ENCODE data around the gene METAP2. TPM values are rescaled to one million over a fixed set of nuclear protein-coding genes. Genes with fewer than 3 reads are reported as not detected.

The METAP2 gene
- total RNA-seq, 1 experiment from 2014 or later: 122 TPM

DNA sequence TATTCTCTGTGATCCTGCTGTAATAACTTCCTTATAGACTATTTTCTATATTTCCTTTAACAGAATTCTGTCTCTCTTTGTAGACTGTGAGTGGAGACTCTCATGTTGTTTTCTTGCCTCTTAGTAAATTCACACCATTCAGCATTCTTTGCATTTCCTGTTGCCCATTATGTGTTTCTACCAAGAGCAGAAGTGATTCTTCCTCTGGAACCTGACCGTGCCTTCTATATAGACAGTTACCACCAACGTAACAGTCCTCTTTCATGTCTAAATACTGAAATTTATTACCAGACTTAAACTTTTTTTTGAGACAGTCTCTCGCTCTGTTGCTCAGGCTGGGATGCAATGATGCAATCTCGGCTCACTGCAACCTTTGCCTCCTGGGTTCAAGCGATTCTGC lies 31.1 kb downstream of the METAP2 start:
- Mint-ChIP-seq H3K27ac (ENCODE audit: low read depth, unreplicated experiment) (no peak overlapping the region), H3K4me3 (ENCODE audit: unreplicated experiment) (no peak overlapping the region), H3K4me1 (ENCODE audit: insufficient read depth, unreplicated experiment) (peaks cover 11% of the 10 kb centered on the region), H3K36me3 (ENCODE audit: insufficient read depth, unreplicated experiment) (peaks cover 88% of the 10 kb centered on the region), H3K27me3 (ENCODE audit: insufficient read depth, unreplicated experiment) (no peaks in the 10 kb centered on the region), H3K9me3 (ENCODE audit: unreplicated experiment) (no peaks in the 10 kb centered on the region)
- ChIA-PET CTCF (interaction anchor here (0.6 to 1.0 kb wide), 2 partner anchors 29 to 1380 kb away, joined by 3 read pairs; no protein-coding TSS in a partner anchor), POLR2A (no interaction called here)
- no peak for DNase-seq (ENCODE audit: unreplicated experiment)
- TF ChIP-seq CTCF (IDR thresholded peaks at IDR 0.05; ENCODE audit: unreplicated experiment): no peak
- BruUV-seq (replicated peaks): no TSS peak
- intact Hi-C loops (cut with micrococcal nuclease): no loop called here

GRCh38 chr12:95506707-95507523 lies 33.0 kb downstream of the METAP2 start:
- CTCF ChIA-PET: interaction anchor here (1.0 kb wide), 1 partner anchor 28 kb away, joined by 3 read pairs; no protein-coding TSS in a partner anchor
- H3K4me1 Mint-ChIP-seq (ENCODE audit: insufficient read depth, unreplicated experiment): peaks cover 11% of the 10 kb centered on the region
- H3K9me3 Mint-ChIP-seq (ENCODE audit: unreplicated experiment): no peaks in the 10 kb centered on the region
- H3K27ac Mint-ChIP-seq (ENCODE audit: low read depth, unreplicated experiment): peak overlapping the region; percentile 12
- no peak for DNase-seq (ENCODE audit: unreplicated experiment)
- H3K4me3 Mint-ChIP-seq (ENCODE audit: unreplicated experiment): no peak overlapping the region
- intact Hi-C loops (cut with micrococcal nuclease): no loop called here
- POLR2A ChIA-PET: no interaction called here
- BruUV-seq (replicated peaks): no TSS peak
- H3K36me3 Mint-ChIP-seq (ENCODE audit: insufficient read depth, unreplicated experiment): peaks cover 99% of the 10 kb centered on the region
- no peaks in the 10 kb centered on the region for H3K27me3 Mint-ChIP-seq (ENCODE audit: insufficient read depth, unreplicated experiment)
- no peak for TF ChIP-seq CTCF (IDR thresholded peaks at IDR 0.05; ENCODE audit: unreplicated experiment)

- BruUV-seq (replicated peaks): no TSS peak
- POLR2A ChIA-PET: no interaction called here
- CTCF ChIA-PET: interaction anchor here (1.0 kb wide), 1 partner anchor 9 kb away, joined by 3 read pairs; no protein-coding TSS in a partner anchor
- H3K27me3 Mint-ChIP-seq (ENCODE audit: insufficient read depth, unreplicated experiment): no peaks in the 10 kb centered on the region
- no peak overlapping the region for H3K27ac Mint-ChIP-seq (ENCODE audit: low read depth, unreplicated experiment)
- H3K4me3 Mint-ChIP-seq (ENCODE audit: unreplicated experiment): no peak overlapping the region
- peaks cover 99% of the 10 kb centered on the region for H3K36me3 Mint-ChIP-seq (ENCODE audit: insufficient read depth, unreplicated experiment)
- intact Hi-C loops (cut with micrococcal nuclease): no loop called here
- H3K4me1 Mint-ChIP-seq (ENCODE audit: insufficient read depth, unreplicated experiment): peaks cover 11% of the 10 kb centered on the region
- no peak for DNase-seq (ENCODE audit: unreplicated experiment)
- no peak for TF ChIP-seq CTCF (IDR thresholded peaks at IDR 0.05; ENCODE audit: unreplicated experiment)
- H3K9me3 Mint-ChIP-seq (ENCODE audit: unreplicated experiment): no peaks in the 10 kb centered on the region
Measured at GRCh38 chr12:95509300-95509699, 35.3 kb downstream of the METAP2 start.

GRCh38 chr12:95511977-95512376 lies 38.0 kb downstream of the METAP2 start:
- Mint-ChIP-seq H3K9me3 (ENCODE audit: unreplicated experiment) (no peaks in the 10 kb centered on the region), H3K4me3 (ENCODE audit: unreplicated experiment) (no peak overlapping the region), H3K36me3 (ENCODE audit: insufficient read depth, unreplicated experiment) (peaks cover 87% of the 10 kb centered on the region), H3K27me3 (ENCODE audit: insufficient read depth, unreplicated experiment) (no peaks in the 10 kb centered on the region), H3K27ac (ENCODE audit: low read depth, unreplicated experiment) (no peak overlapping the region), H3K4me1 (ENCODE audit: insufficient read depth, unreplicated experiment) (peaks cover 5% of the 10 kb centered on the region)
- no peak for DNase-seq (ENCODE audit: unreplicated experiment)
- intact Hi-C loops (cut with micrococcal nuclease): no loop called here
- no peak for TF ChIP-seq CTCF (IDR thresholded peaks at IDR 0.05; ENCODE audit: unreplicated experiment)
- ChIA-PET POLR2A (no interaction called here), CTCF (interaction anchor here (0.8 kb wide), 1 partner anchor 22 kb away, joined by 5 read pairs; no protein-coding TSS in a partner anchor)
- BruUV-seq (replicated peaks): no TSS peak

All from MCF 10A (cell line).